Ureter (tissue), 1 donor: ENCODE results near the gene CCND1. TPM values are rescaled to one million over a fixed set of nuclear protein-coding genes. Genes with fewer than 3 reads are reported as not detected.

Source experiments
- DNase-seq: peaks from one replicate; pipeline ENCODE4 v3.0.0-alpha.2; 2020; ENCODE audit warnings: low spot score
- total RNA-seq: library from RNA; stranded (reverse); gene quantifications from one replicate; pipeline ENCODE4 v1.2.4, GENCODE V29; 2023
- donor health status: DM: yes; HTN: yes; CAD: no.

The CCND1 gene
- total RNA-seq, 1 donor from 2014 or later, result 203 TPM

- no peak for DNase-seq
Measured at GRCh38 chr11:69641681-69642548, 959 bp downstream of the CCND1 start.

GRCh38 chr11:69642549-69642912 lies 1.6 kb downstream of the CCND1 start:
- DNase-seq, result no peak

- DNase-seq, result peak; percentile 78
Measured at GRCh38 chr11:69642913-69643632, 2.1 kb downstream of the CCND1 start.

GRCh38 chr11:69643646-69644045 lies 2.7 kb downstream of the CCND1 start:
- DNase-seq, result no peak

- DNase-seq, result peak; percentile 83
Measured at GRCh38 chr11:69644071-69644961, 3.4 kb downstream of the CCND1 start.

- DNase-seq, result no peak
Measured at GRCh38 chr11:69644962-69645675, 4.2 kb downstream of the CCND1 start.

GRCh38 chr11:69645801-69646492 lies 5.0 kb downstream of the CCND1 start:
- DNase-seq, result no peak

- DNase-seq, result no peak
Measured at GRCh38 chr11:69646493-69647389, 5.8 kb downstream of the CCND1 start.

- no peak for DNase-seq
Measured at GRCh38 chr11:69647390-69647748, 6.4 kb downstream of the CCND1 start.

- no peak for DNase-seq
Measured at GRCh38 chr11:69647761-69648497, 7.0 kb downstream of the CCND1 start.

- DNase-seq, result no peak
Measured at GRCh38 chr11:69648679-69649575, 8.0 kb downstream of the CCND1 start.

- DNase-seq, result no peak
Measured at GRCh38 chr11:69649576-69649900, 8.6 kb downstream of the CCND1 start.

- DNase-seq, result no peak
Measured at GRCh38 chr11:69650081-69650831, 9.3 kb downstream of the CCND1 start.

GRCh38 chr11:69650832-69651344 lies 9.9 kb downstream of the CCND1 start:
- no peak for DNase-seq

GRCh38 chr11:69651834-69652620 lies 11.1 kb downstream of the CCND1 start:
- DNase-seq, result no peak

- no peak for DNase-seq
Measured at GRCh38 chr11:69652999-69653398, 12.0 kb downstream of the CCND1 start.
